ENCODE results near the gene CDYL. TPM values are rescaled to one million over a fixed set of nuclear protein-coding genes. Genes with fewer than 3 reads are reported as not detected.

Gene CDYL
- total RNA-seq, 4 donors from 2014 or later = 42.2 to 70.6 (median 49.0) TPM

DNA sequence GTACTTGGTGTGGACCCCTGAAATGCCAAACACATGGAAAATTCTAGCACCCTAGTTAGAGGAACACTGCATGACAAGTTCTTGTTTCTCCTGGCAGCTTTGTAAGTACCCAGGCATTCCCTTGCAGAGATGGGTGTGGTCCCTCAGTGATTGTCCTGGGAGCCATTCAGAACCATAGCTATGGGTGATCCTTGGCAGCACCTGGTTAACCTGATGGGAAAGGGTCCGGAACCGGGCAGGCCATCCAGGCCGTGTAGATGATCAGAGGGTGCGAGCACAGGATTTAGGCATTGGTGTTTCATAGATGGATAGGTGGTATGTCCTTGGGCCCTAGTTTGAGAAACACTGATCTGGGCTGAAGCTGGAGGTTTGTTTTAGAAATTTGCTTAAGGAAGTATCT lies 131.9 kb downstream of the CDYL start:
- no peak overlapping the region for H3K4me3 ChIP-seq
- no peaks in the 10 kb centered on the region for H3K36me3 ChIP-seq
- TF ChIP-seq POLR2A (IDR thresholded peaks at IDR 0.05) = no peak
- no peak for TF ChIP-seq CTCF (IDR thresholded peaks at IDR 0.05)
- no peak for TF ChIP-seq EP300 (IDR thresholded peaks at IDR 0.05)
- TF ChIP-seq POLR2AphosphoS5 (IDR thresholded peaks at IDR 0.05) = no peak
- peaks cover 16% of the 10 kb centered on the region for H3K4me1 ChIP-seq
- 91% methylated on average over 4 of the region's 4 CpGs for WGBS
- no peak for DNase-seq (ENCODE audit: low spot score in 2 of 2)
- no peak overlapping the region for H3K27ac ChIP-seq
- H3K27me3 ChIP-seq = no peaks in the 10 kb centered on the region
- no peaks in the 10 kb centered on the region for H3K9me3 ChIP-seq

DNA sequence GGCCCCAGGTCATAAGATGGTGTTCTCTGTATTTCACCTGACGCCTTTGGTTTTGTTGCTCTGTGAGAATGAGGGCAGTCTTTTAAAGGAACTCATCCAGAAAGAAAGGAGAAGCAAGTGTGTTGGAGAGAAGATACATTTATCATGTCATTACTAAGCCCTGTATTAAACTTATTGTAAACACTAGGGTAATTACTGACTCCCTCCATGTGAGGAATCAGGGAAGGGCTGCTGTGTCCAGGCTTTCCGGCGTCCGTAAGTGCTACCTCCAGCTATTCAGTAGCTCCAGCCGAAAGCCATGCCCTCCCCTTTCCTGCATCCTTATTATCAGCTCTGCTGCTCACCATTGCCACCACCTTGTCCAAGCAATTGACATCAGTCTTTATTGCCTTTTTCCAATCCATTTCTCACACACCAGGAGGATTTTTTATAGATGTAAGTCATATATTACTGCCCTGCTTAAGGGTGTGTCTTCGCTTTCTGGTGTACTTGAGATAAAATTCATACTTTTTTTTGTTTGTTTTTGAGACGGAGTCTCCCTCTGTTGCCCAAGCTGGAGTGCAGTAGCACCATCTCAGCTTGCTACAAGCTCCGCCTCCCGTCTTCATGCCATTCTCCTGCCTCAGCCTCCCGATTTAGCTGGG lies 133.0 kb downstream of the CDYL start:
- Histone ChIP-seq H3K9me3 (no peaks in the 10 kb centered on the region), H3K27me3 (no peaks in the 10 kb centered on the region), H3K4me3 (no peak overlapping the region), H3K36me3 (no peaks in the 10 kb centered on the region), H3K4me1 (peaks cover 21% of the 10 kb centered on the region), H3K27ac (no peak overlapping the region)
- 85% methylated on average over 10 of the region's 10 CpGs for WGBS
- TF ChIP-seq CTCF (IDR thresholded peaks at IDR 0.05) = no peak
- TF ChIP-seq POLR2A (IDR thresholded peaks at IDR 0.05) = no peak
- TF ChIP-seq EP300 (IDR thresholded peaks at IDR 0.05) = no peak
- TF ChIP-seq POLR2AphosphoS5 (IDR thresholded peaks at IDR 0.05) = no peak
- no peak for DNase-seq (ENCODE audit: low spot score in 2 of 2)

GRCh38 chr6:4910037-4910760 lies 134.0 kb downstream of the CDYL start:
- Histone ChIP-seq H3K9me3 (no peaks in the 10 kb centered on the region), H3K27ac (no peak overlapping the region), H3K4me3 (no peak overlapping the region), H3K27me3 (no peaks in the 10 kb centered on the region), H3K36me3 (no peaks in the 10 kb centered on the region), H3K4me1 (peaks cover 26% of the 10 kb centered on the region)
- WGBS = 94% methylated on average over 9 of the region's 9 CpGs
- no peak for DNase-seq (ENCODE audit: low spot score in 2 of 2)
- TF ChIP-seq EP300 (IDR thresholded peaks at IDR 0.05) (no peak), POLR2A (IDR thresholded peaks at IDR 0.05) (no peak), CTCF (IDR thresholded peaks at IDR 0.05) (no peak), POLR2AphosphoS5 (IDR thresholded peaks at IDR 0.05) (no peak)

GRCh38 chr6:4912559-4912958 lies 136.4 kb downstream of the CDYL start:
- no peak overlapping the region for H3K27ac ChIP-seq
- DNase-seq (ENCODE audit: low spot score in 2 of 2) = no peak
- TF ChIP-seq EP300 (IDR thresholded peaks at IDR 0.05) (no peak), CTCF (IDR thresholded peaks at IDR 0.05) (no peak), POLR2A (IDR thresholded peaks at IDR 0.05) (no peak), POLR2AphosphoS5 (IDR thresholded peaks at IDR 0.05) (no peak)
- no peaks in the 10 kb centered on the region for H3K36me3 ChIP-seq
- no peak overlapping the region for H3K4me3 ChIP-seq
- H3K4me1 ChIP-seq = peaks cover 25% of the 10 kb centered on the region
- no peaks in the 10 kb centered on the region for H3K9me3 ChIP-seq
- no peaks in the 10 kb centered on the region for H3K27me3 ChIP-seq
- over 99% methylated on average over 5 of the region's 5 CpGs for WGBS

GRCh38 chr6:4913705-4914419 lies 137.7 kb downstream of the CDYL start:
- Histone ChIP-seq H3K36me3 (no peaks in the 10 kb centered on the region), H3K4me1 (peaks cover 19% of the 10 kb centered on the region), H3K9me3 (no peaks in the 10 kb centered on the region), H3K4me3 (no peak overlapping the region), H3K27me3 (no peaks in the 10 kb centered on the region), H3K27ac (peak overlapping the region; percentile 5)
- no peak for DNase-seq (ENCODE audit: low spot score in 2 of 2)
- no peak for TF ChIP-seq CTCF (IDR thresholded peaks at IDR 0.05)
- no peak for TF ChIP-seq EP300 (IDR thresholded peaks at IDR 0.05)
- no peak for TF ChIP-seq POLR2A (IDR thresholded peaks at IDR 0.05)
- TF ChIP-seq POLR2AphosphoS5 (IDR thresholded peaks at IDR 0.05) = no peak
- 68% methylated on average over 10 of the region's 10 CpGs for WGBS

Measured in suprapubic skin (tissue), 4 donors.